HCT116 (cell line): ENCODE data around the gene DPH5. TPM values are rescaled to one million over a fixed set of nuclear protein-coding genes. Genes with fewer than 3 reads are reported as not detected.

Source experiments
- ATAC-seq: fragments of 200-7000 bp; cut with Tn5 transposase; 2 replicates; pipeline ENCODE4 v1.9.1; 2020; ENCODE audit warnings: mild to moderate bottlenecking, moderate library complexity
- BruUV-seq: library from RNA; stranded (reverse); fragments of 400-500 nt; replicated peaks from 2 replicates; lab custom pipeline; 2021; lab: Mats Ljungman, UMichigan
- CTCF ChIA-PET: fragments of 300-600 bp; sonication (Branson Sonifier 250); formaldehyde crosslinking; loops from one replicate; lab custom pipeline; 2021; ENCODE audit warnings: antibody characterized with exemption; lab: Charles Lee
- POLR2A ChIA-PET: fragments of 300-600, 350-600 bp; sonication (Branson Sonifier 250); formaldehyde crosslinking; loops from one replicate; lab custom pipeline; 2021; ENCODE audit warnings: antibody characterized with exemption; lab: Charles Lee
- RAD21 ChIA-PET, 2 experiments: fragments of 300-600 bp; sonication (Branson Sonifier 250); formaldehyde crosslinking; loops; one replicate each; lab custom pipeline; 2023; ENCODE audit warnings: low total read pairs in 2 of 2; ENCODE audit not compliant: uncharacterized antibody in 2 of 2, unreplicated experiment in 2 of 2, low non-redundant PET in 1 of 2; lab: Charles Lee
- DNase-seq: peaks from one replicate; pipeline ENCODE4 v3.0.0-alpha.2; 2010; ENCODE audit warnings: low read depth, low spot score
- H2AFZ ChIP-seq: fragments of 200-600 bp; shearing (Covaris generic), sonication (generic); 2 replicates; pipeline ENCODE4 v1.6.1; 2017; ENCODE audit warnings: low read depth, mixed run types, mixed read lengths, antibody characterized with exemption, low read length; ENCODE audit not compliant: poor library complexity, severe bottlenecking
- H3K27ac ChIP-seq: 2 replicates; pipeline ENCODE4 v1.5.1; 2012; ENCODE audit warnings: low read depth, low read length
- H3K27me3 ChIP-seq: fragments of 200-600 bp; sonication (generic); 2 replicates; pipeline ENCODE4 v1.6.1; 2016; ENCODE audit warnings: mixed run types, low read length, mixed read lengths; ENCODE audit not compliant: insufficient read depth
- H3K36me3 ChIP-seq, 2 experiments: fragments of 200-500 bp in 1 of 2; fragments of 200-600 bp in 1 of 2; sonication (Bioruptor generic) in 1 of 2; sonication (generic) in 1 of 2; 2 replicates each; pipeline versions ENCODE4 v1.5.1 to v1.6.1; 2014 to 2016; ENCODE audit warnings: low read length in 2 of 2, inconsistent platforms in 1 of 2, mixed read lengths in 1 of 2, mixed run types in 1 of 2; ENCODE audit not compliant: insufficient read depth in 2 of 2, control insufficient read depth in 1 of 2
- H3K4me1 ChIP-seq, 2 experiments: fragments of 200-600 bp in 1 of 2; sonication (generic) in 1 of 2; 2 replicates each; pipeline versions ENCODE4 v1.5.1 to v1.6.1; 2012 to 2017; ENCODE audit warnings: low read length in 2 of 2, inconsistent platforms in 1 of 2, mild to moderate bottlenecking in 1 of 2, mixed read lengths in 1 of 2, mixed run types in 1 of 2, moderate library complexity in 1 of 2; ENCODE audit not compliant: insufficient read depth in 2 of 2, control insufficient read depth in 1 of 2
- H3K4me2 ChIP-seq: fragments of 200-600 bp; sonication (generic); 2 replicates; pipeline ENCODE4 v1.6.1; 2017; ENCODE audit warnings: mixed run types, low read length, mixed read lengths
- H3K4me3 ChIP-seq, 2 experiments: fragments of 200-600 bp in 1 of 2; sonication (generic) in 1 of 2; replicated peaks in 1 of 2; 2 replicates each; pipeline ENCODE4 v1.5.1; 2011 to 2016; ENCODE audit warnings: low read length in 2 of 2, control low read depth in 1 of 2, low read depth in 1 of 2, mild to moderate bottlenecking in 1 of 2, mixed read lengths in 1 of 2, mixed run types in 1 of 2
- H3K79me2 ChIP-seq: fragments of 200-600 bp; sonication (generic); 2 replicates; pipeline ENCODE4 v1.6.1; 2017; ENCODE audit warnings: mild to moderate bottlenecking, mixed run types, low read length, moderate library complexity, mixed read lengths; ENCODE audit not compliant: insufficient read depth
- H3K9ac ChIP-seq: fragments of 200-600 bp; sonication (generic); 2 replicates; pipeline ENCODE4 v1.6.1; 2016; ENCODE audit warnings: low read length, mixed read lengths
- H3K9me2 ChIP-seq: fragments of 200-600 bp; sonication (generic), shearing (Covaris generic); 2 replicates; pipeline ENCODE4 v1.6.1; 2017; ENCODE audit warnings: mixed run types, mild to moderate bottlenecking, moderate library complexity; ENCODE audit not compliant: insufficient read depth
- H3K9me3 ChIP-seq, 2 experiments: fragments of 200-500 bp in 1 of 2; fragments of 200-600 bp in 1 of 2; sonication (Bioruptor generic) in 1 of 2; sonication (generic) in 1 of 2; 2 replicates each; pipeline ENCODE4 v1.6.1; 2014 to 2017; ENCODE audit warnings: low read length in 2 of 2, mixed read lengths in 2 of 2, inconsistent platforms in 1 of 2, low read depth in 1 of 2, mild to moderate bottlenecking in 1 of 2, mixed run types in 1 of 2, moderate library complexity in 1 of 2; ENCODE audit not compliant: control insufficient read depth in 1 of 2, insufficient read depth in 1 of 2
- H4K20me1 ChIP-seq: fragments of 200-600 bp; sonication (generic), shearing (Covaris generic); 2 replicates; pipeline ENCODE4 v1.6.1; 2017; ENCODE audit warnings: mixed run types, mild to moderate bottlenecking, moderate library complexity; ENCODE audit not compliant: insufficient read depth
- CBX3 ChIP-seq: IDR thresholded peaks from 2 replicates; pipeline ENCODE4 v1.6.1; 2012; ENCODE audit warnings: low read depth
- CEBPB ChIP-seq: IDR thresholded peaks from 2 replicates; pipeline ENCODE4 v1.6.1; 2012; ENCODE audit warnings: low read depth
- EGR1 ChIP-seq: IDR thresholded peaks from 2 replicates; pipeline ENCODE4 v1.6.1; 2012; ENCODE audit warnings: low read depth
- EZH2 ChIP-seq: fragments of 200-600 bp; sonication (generic); IDR thresholded peaks from 2 replicates; pipeline ENCODE4 v1.6.1; 2017; ENCODE audit warnings: antibody characterized with exemption, mixed run types
- EZH2phosphoT487 ChIP-seq: fragments of 200-600 bp; IDR thresholded peaks from 2 replicates; pipeline ENCODE4 v1.6.1; 2018; ENCODE audit warnings: antibody characterized with exemption, borderline replicate concordance
- JUND ChIP-seq: IDR thresholded peaks from 2 replicates; pipeline ENCODE4 v1.6.1; 2012
- POLR2AphosphoS5 ChIP-seq: IDR thresholded peaks from 2 replicates; pipeline ENCODE4 v1.6.1; 2011; ENCODE audit warnings: mild to moderate bottlenecking, low read depth, low read length, moderate library complexity
- SRF ChIP-seq: IDR thresholded peaks from 2 replicates; pipeline ENCODE4 v1.6.1; 2012; ENCODE audit warnings: low read depth
- ZFX ChIP-seq: fragments of 450-650 bp; IDR thresholded peaks from 2 replicates; pipeline ENCODE4 v1.6.1; 2017
- ZNF274 ChIP-seq: fragments of 200-500 bp; sonication (Bioruptor generic); IDR thresholded peaks from 2 replicates; pipeline ENCODE4 v1.6.1; 2014; ENCODE audit warnings: mild to moderate bottlenecking, low read depth, low read length, inconsistent platforms
- intact Hi-C: fragments of 100-400 bp; cut with micrococcal nuclease; formaldehyde crosslinking; loops from 2 replicates; pipeline ENCODE4 v1.10.0; 2022
- total RNA-seq: library from RNA; stranded (reverse); gene quantifications from one replicate; pipeline ENCODE4 v1.2.1, GENCODE V29; 2021; ENCODE audit not compliant: unreplicated experiment
- TF ChIP-seq, protein P1 (sequence below): IDR thresholded peaks from 2 replicates; pipeline ENCODE4 v1.6.1; 2012
- TF ChIP-seq, protein P2 (sequence below), 3 experiments: fragments of 200-600 bp in 1 of 3; sonication (generic) in 1 of 3; IDR thresholded peaks in 2 of 3; conservative IDR thresholded peaks in 1 of 3; 2 replicates each; pipeline ENCODE4 v1.5.1; 2012 to 2017; ENCODE audit warnings: low read depth in 2 of 3, low read length in 2 of 3, antibody characterized with exemption in 1 of 3, borderline replicate concordance in 1 of 3, control low read depth in 1 of 3, mild to moderate bottlenecking in 1 of 3, mixed read lengths in 1 of 3, mixed run types in 1 of 3, moderate library complexity in 1 of 3; ENCODE audit not compliant: insufficient read depth in 1 of 3

DPH5 gene
- total RNA-seq, 1 experiment from 2014 or later, result 55.8 TPM

DNA sequence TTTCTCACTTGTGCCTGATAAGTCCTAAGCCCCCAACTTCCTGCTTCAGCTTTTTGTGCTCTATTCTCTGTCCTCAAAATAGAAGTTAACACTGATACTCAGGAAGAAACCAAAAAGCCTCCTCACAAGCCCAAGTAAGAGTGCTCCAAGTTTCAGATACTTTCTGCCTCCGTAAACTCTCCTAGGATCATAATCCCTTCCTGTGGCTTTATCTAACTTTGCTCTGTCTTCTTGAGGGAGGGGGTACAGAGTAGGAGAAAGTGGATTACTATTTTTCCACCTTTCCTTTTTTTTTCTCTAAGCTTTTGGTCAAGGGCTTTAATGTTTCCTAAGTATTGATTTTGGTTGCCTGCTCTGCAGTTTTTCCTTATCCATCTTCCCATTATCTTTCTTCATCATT is 54.6 kb downstream of the DPH5 start:
- ChIA-PET RAD21 (no interaction called here), POLR2A (no interaction called here), CTCF (no interaction called here)
- TF ChIP-seq, protein P1, sequence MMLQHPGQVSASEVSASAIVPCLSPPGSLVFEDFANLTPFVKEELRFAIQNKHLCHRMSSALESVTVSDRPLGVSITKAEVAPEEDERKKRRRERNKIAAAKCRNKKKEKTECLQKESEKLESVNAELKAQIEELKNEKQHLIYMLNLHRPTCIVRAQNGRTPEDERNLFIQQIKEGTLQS, result no peak
- no peak for TF ChIP-seq JUND
- TF ChIP-seq EGR1, result no peak
- TF ChIP-seq, protein P2, sequence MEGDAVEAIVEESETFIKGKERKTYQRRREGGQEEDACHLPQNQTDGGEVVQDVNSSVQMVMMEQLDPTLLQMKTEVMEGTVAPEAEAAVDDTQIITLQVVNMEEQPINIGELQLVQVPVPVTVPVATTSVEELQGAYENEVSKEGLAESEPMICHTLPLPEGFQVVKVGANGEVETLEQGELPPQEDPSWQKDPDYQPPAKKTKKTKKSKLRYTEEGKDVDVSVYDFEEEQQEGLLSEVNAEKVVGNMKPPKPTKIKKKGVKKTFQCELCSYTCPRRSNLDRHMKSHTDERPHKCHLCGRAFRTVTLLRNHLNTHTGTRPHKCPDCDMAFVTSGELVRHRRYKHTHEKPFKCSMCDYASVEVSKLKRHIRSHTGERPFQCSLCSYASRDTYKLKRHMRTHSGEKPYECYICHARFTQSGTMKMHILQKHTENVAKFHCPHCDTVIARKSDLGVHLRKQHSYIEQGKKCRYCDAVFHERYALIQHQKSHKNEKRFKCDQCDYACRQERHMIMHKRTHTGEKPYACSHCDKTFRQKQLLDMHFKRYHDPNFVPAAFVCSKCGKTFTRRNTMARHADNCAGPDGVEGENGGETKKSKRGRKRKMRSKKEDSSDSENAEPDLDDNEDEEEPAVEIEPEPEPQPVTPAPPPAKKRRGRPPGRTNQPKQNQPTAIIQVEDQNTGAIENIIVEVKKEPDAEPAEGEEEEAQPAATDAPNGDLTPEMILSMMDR (IDR thresholded peaks at IDR 0.05 in 2 of 3, conservative IDR thresholded peaks at IDR 0.05 in 1 of 3; ENCODE audit: borderline replicate concordance in 1 of 3, insufficient read depth in 1 of 3, low read depth in 2 of 3, low read length in 2 of 3), result no peak
- no peak for TF ChIP-seq CEBPB
- no peak for TF ChIP-seq EZH2
- no peak for TF ChIP-seq EZH2phosphoT487
- no peak for TF ChIP-seq SRF
- TF ChIP-seq POLR2AphosphoS5, result no peak
- TF ChIP-seq ZFX, result no peak
- TF ChIP-seq ZNF274, result no peak
- TF ChIP-seq CBX3, result no peak
- Histone ChIP-seq H3K36me3 (peaks cover 0 to 3% of the 10 kb centered on the region in 2 experiments; a peak in 1 of 4 replicates), H3K79me2 (no peaks in the 10 kb centered on the region), H3K27me3 (no peaks in the 10 kb centered on the region), H3K4me1 (no peaks in the 10 kb centered on the region), H3K4me3 (no peak overlapping the region), H3K27ac (no peak overlapping the region), H3K9me2 (no peaks in the 10 kb centered on the region), H3K9ac (no peak overlapping the region), H3K9me3 (no peaks in the 10 kb centered on the region), H2AFZ (no peak overlapping the region), H4K20me1 (peaks cover 4% of the 10 kb centered on the region), H3K4me2 (no peak overlapping the region)
- intact Hi-C loops, result no loop called here
- no peak for DNase-seq
- no TSS peak for BruUV-seq
- no peak for ATAC-seq
